Measurements from ENCODE around the gene NR2F2. TPM values are rescaled to one million over a fixed set of nuclear protein-coding genes. Genes with fewer than 3 reads are reported as not detected.

The NR2F2 gene
- total and polyA plus RNA-seq, 2 of the 13 experiments (the other 11 are each of a cell fraction or from before 2014, with no cell fraction given): 3.5 to 4.7 TPM

- TF ChIP-seq BHLHE40 (IDR thresholded peaks at IDR 0.05; ENCODE audit: low read length) (no peak), ZNF703 (CRISPR knock-in tag; IDR thresholded peaks at IDR 0.05; ENCODE audit: borderline replicate concordance) (no peak), NR3C1 (CRISPR knock-in tag; IDR thresholded peaks at IDR 0.05) (no peak), IRF2 (CRISPR knock-in tag; IDR thresholded peaks at IDR 0.05) (0 out of 2 replicates have a peak, but pooled peaks have one; percentile 41), ZNF335 (CRISPR knock-in tag; IDR thresholded peaks at IDR 0.05) (peak; percentile 58; the same call in 1 of the 2 replicates), KDM5B (CRISPR knock-in tag; IDR thresholded peaks at IDR 0.05; ENCODE audit: borderline replicate concordance) (peak; percentile 85; the same call in 1 of the 2 replicates), THAP9 (CRISPR knock-in tag; IDR thresholded peaks at IDR 0.05; ENCODE audit: borderline replicate concordance) (peak; percentile 77; the same call in 1 of the 2 replicates), HNF1B (CRISPR knock-in tag; IDR thresholded peaks at IDR 0.05) (peak; percentile 54; the same call in 1 of the 2 replicates), ZNF354B (CRISPR knock-in tag; IDR thresholded peaks at IDR 0.05) (no peak), HIVEP1 (CRISPR knock-in tag; IDR thresholded peaks at IDR 0.05) (peak; percentile 68), ZNF562 (CRISPR knock-in tag; IDR thresholded peaks at IDR 0.05; ENCODE audit: borderline replicate concordance) (no peak), SAP130 (CRISPR knock-in tag; IDR thresholded peaks at IDR 0.05; ENCODE audit: low read depth) (peak; percentile 77), DDIT3 (CRISPR knock-in tag; IDR thresholded peaks at IDR 0.05) (no peak), ZNF563 (CRISPR knock-in tag; IDR thresholded peaks at IDR 0.05) (0 out of 2 replicates have a peak, but pooled peaks have one; percentile 56), ARNTL (CRISPR knock-in tag; IDR thresholded peaks at IDR 0.05) (0 out of 2 replicates have a peak, but pooled peaks have one; percentile 19), TRIM24 (CRISPR knock-in tag; IDR thresholded peaks at IDR 0.05) (no peak)
- TF ChIP-seq, protein P1, sequence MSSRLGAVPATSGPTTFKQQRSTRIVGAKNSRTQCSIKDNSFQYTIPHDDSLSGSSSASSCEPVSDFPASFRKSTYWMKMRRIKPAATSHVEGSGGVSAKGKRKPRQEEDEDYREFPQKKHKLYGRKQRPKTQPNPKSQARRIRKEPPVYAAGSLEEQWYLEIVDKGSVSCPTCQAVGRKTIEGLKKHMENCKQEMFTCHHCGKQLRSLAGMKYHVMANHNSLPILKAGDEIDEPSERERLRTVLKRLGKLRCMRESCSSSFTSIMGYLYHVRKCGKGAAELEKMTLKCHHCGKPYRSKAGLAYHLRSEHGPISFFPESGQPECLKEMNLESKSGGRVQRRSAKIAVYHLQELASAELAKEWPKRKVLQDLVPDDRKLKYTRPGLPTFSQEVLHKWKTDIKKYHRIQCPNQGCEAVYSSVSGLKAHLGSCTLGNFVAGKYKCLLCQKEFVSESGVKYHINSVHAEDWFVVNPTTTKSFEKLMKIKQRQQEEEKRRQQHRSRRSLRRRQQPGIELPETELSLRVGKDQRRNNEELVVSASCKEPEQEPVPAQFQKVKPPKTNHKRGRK (CRISPR knock-in tag; IDR thresholded peaks at IDR 0.05): no peak; the same call in 1 of the 2 replicates
- TF ChIP-seq, protein P2, sequence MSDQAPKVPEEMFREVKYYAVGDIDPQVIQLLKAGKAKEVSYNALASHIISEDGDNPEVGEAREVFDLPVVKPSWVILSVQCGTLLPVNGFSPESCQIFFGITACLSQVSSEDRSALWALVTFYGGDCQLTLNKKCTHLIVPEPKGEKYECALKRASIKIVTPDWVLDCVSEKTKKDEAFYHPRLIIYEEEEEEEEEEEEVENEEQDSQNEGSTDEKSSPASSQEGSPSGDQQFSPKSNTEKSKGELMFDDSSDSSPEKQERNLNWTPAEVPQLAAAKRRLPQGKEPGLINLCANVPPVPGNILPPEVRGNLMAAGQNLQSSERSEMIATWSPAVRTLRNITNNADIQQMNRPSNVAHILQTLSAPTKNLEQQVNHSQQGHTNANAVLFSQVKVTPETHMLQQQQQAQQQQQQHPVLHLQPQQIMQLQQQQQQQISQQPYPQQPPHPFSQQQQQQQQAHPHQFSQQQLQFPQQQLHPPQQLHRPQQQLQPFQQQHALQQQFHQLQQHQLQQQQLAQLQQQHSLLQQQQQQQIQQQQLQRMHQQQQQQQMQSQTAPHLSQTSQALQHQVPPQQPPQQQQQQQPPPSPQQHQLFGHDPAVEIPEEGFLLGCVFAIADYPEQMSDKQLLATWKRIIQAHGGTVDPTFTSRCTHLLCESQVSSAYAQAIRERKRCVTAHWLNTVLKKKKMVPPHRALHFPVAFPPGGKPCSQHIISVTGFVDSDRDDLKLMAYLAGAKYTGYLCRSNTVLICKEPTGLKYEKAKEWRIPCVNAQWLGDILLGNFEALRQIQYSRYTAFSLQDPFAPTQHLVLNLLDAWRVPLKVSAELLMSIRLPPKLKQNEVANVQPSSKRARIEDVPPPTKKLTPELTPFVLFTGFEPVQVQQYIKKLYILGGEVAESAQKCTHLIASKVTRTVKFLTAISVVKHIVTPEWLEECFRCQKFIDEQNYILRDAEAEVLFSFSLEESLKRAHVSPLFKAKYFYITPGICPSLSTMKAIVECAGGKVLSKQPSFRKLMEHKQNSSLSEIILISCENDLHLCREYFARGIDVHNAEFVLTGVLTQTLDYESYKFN (CRISPR knock-in tag; conservative IDR thresholded peaks at IDR 0.05): no peak
These were observed 26.3 kb downstream of the NR2F2 start (continued) for GRCh38 chr15:96356494-96357455.
